Stomach (tissue), 9 donors: ENCODE data around the gene DLD. TPM values are rescaled to one million over a fixed set of nuclear protein-coding genes. Genes with fewer than 3 reads are reported as not detected.

ENCODE experiments used
- DNase-seq, 2 donors: peaks; one replicate each; pipeline versions ENCODE4 v3.0.0 to v3.0.0-alpha.2; 2013 to 2019
- H3K27ac ChIP-seq, 5 donors: fragments of 200-600 bp in 4 of 5; sonication (generic) in 4 of 5; one replicate each; pipeline ENCODE4 v1.5.1; 2013 to 2019; ENCODE audit warnings: mild to moderate bottlenecking in 1 of 5, moderate library complexity in 1 of 5
- H3K27me3 ChIP-seq, 3 donors: fragments of 200-600 bp; sonication (generic); one replicate each; pipeline ENCODE4 v1.5.1; 2017 to 2019; ENCODE audit warnings: mixed run types in 1 of 3
- H3K36me3 ChIP-seq, 4 donors: fragments of 200-600 bp; sonication (generic); 1 replicate in 3 of 4; 2 replicates in 1 of 4; pipeline ENCODE4 v1.5.1; 2016 to 2019
- H3K4me1 ChIP-seq, 4 donors: fragments of 200-600 bp; sonication (generic); one replicate each; pipeline ENCODE4 v1.5.1; 2016 to 2019
- H3K4me3 ChIP-seq, 4 donors: fragments of 200-600 bp; sonication (generic) in 3 of 4; one replicate each; pipeline ENCODE4 v1.5.1; 2016 to 2019; ENCODE audit warnings: mild to moderate bottlenecking in 1 of 4
- H3K9me3 ChIP-seq, 4 donors: fragments of 200-600 bp; sonication (generic); one replicate each; pipeline ENCODE4 v1.5.1; 2016 to 2019
- CTCF ChIP-seq, 7 experiments: fragments of 450-650 bp in 4 of 7; fragments of 200-600 bp in 3 of 7; sonication (generic) in 3 of 7; IDR thresholded peaks; one replicate each; pipeline ENCODE4 v1.5.1; 2016 to 2019; ENCODE audit warnings: antibody characterized with exemption in 7 of 7, control low read depth in 2 of 7, mild to moderate bottlenecking in 1 of 7
- EP300 ChIP-seq: sonication (generic); formaldehyde crosslinking; IDR thresholded peaks from one replicate; pipeline ENCODE4 v1.6.1; 2017; ENCODE audit warnings: antibody characterized with exemption
- POLR2A ChIP-seq, 4 donors: fragments of 450-650 bp; IDR thresholded peaks; one replicate each; pipeline ENCODE4 v1.6.1; 2016; ENCODE audit warnings: antibody characterized with exemption in 4 of 4, control low read depth in 2 of 4, mild to moderate bottlenecking in 1 of 4, moderate library complexity in 1 of 4
- POLR2AphosphoS5 ChIP-seq, 3 donors: sonication (generic); formaldehyde crosslinking; IDR thresholded peaks; one replicate each; pipeline ENCODE4 v1.6.1; 2016; ENCODE audit warnings: antibody characterized with exemption in 3 of 3
- WGBS, 5 donors: extraction: QIAGEN DNeasy Blood & Tissue Kit in 3 of 5; methylation state at CpG; one replicate each; pipeline versions ENCODE4 v1.1.5 to v1.1.7; 2013 to 2018; 5-methylcytosine and 5-hydroxymethylcytosine counted together
- intact Hi-C: fragments of 100-400 bp; cut with DNase I; formaldehyde crosslinking; loops from one replicate; pipeline ENCODE4 v1.15.1; 2023; ENCODE audit warnings: low total_unique reads
- polyA plus RNA-seq, 3 donors: library from polyadenylated mRNA; stranded (reverse); fragments of 200-250 nt; gene quantifications; one replicate each; pipeline ENCODE4 v1.2.3, GENCODE V29; 2013
- total RNA-seq, 5 donors: library from RNA; depleted of rRNA; stranded (reverse); fragments of >200 nt; gene quantifications; one replicate each; pipeline versions ENCODE4 v1.1.0 to v1.2.3, GENCODE V29; 2014 to 2016
- donor health status: healthy with polysubstance abuse.
- donor health status: Bipolar disorder and iron deficiency.
- donor health status: healthy.

The DLD gene
- total and polyA plus RNA-seq, 8 donors = 24.6 to 173 (median 88.2) TPM

- intact Hi-C loops = no loop called here
- peak in 2 of 3 donors; percentile 57 to 61 for TF ChIP-seq POLR2AphosphoS5 (IDR thresholded peaks at IDR 0.05)
- TF ChIP-seq EP300 = no peak
- H3K27ac ChIP-seq = peak overlapping the region in 4 of 5 donors; percentile 59 to 76 (median 64)
- 69 to 88% (median 79%) methylated on average over 10 to 14 of the region's 14 CpGs for WGBS, 5 donors
- H3K9me3 ChIP-seq = no peaks in the 10 kb centered on the region
- H3K27me3 ChIP-seq = no peaks in the 10 kb centered on the region
- DNase-seq = no peak
- H3K4me3 ChIP-seq = no peak overlapping the region
- peaks cover 0 to 52% (median 13%) of the 10 kb centered on the region in 4 donors for H3K4me1 ChIP-seq
- peaks cover 21 to 79% (median 74%) of the 10 kb centered on the region in 4 donors for H3K36me3 ChIP-seq
These were observed 68.0 kb downstream of the DLD start for GRCh38 chr7:107958764-107959526.

GRCh38 chr7:107959527-107959898 is 68.5 kb downstream of the DLD start:
- peaks cover 24 to 79% (median 74%) of the 10 kb centered on the region in 4 donors for H3K36me3 ChIP-seq
- intact Hi-C loops = no loop called here
- 69 to 88% (median 82%) methylated on average over 6 to 10 of the region's 10 CpGs for WGBS, 5 donors
- TF ChIP-seq POLR2AphosphoS5 (IDR thresholded peaks at IDR 0.05) = no peak
- no peak for TF ChIP-seq EP300
- no peak for TF ChIP-seq CTCF (IDR thresholded peaks at IDR 0.05)
- TF ChIP-seq POLR2A (IDR thresholded peaks at IDR 0.05) = no peak
- no peaks in the 10 kb centered on the region for H3K27me3 ChIP-seq
- DNase-seq = no peak
- peak overlapping the region in 3 of 5 donors; percentile 62 to 76 (median 65) for H3K27ac ChIP-seq
- H3K4me1 ChIP-seq = peaks cover 0 to 52% (median 13%) of the 10 kb centered on the region in 4 donors
- H3K4me3 ChIP-seq = no peak overlapping the region
- no peaks in the 10 kb centered on the region for H3K9me3 ChIP-seq

DNA sequence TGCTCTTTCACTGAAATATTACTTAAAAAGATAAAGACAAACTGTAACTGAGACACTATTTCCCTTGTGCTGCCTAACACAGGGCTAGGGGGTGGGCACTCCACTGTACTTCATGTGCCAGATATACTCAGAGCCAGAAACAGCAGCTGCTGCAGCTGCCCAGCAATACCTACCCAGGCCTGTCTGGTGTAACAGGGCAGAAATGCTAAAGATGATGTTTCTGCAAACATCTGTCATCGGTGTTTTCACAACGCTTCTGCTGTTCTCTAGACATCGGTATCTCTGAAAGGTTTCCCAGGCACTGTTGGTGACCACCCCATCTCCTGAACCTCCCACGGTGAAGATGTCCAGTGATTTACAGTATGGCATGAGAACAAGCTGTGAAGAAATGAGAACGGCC is 69.3 kb downstream of the DLD start:
- H3K4me3 ChIP-seq = no peak overlapping the region
- no peak for DNase-seq
- no peaks in the 10 kb centered on the region for H3K9me3 ChIP-seq
- H3K36me3 ChIP-seq = peaks cover 27 to 78% (median 74%) of the 10 kb centered on the region in 4 donors
- peak overlapping the region in 3 of 5 donors; percentile 19 to 76 (median 23) for H3K27ac ChIP-seq
- no peak for TF ChIP-seq POLR2AphosphoS5 (IDR thresholded peaks at IDR 0.05)
- TF ChIP-seq EP300 = no peak
- TF ChIP-seq POLR2A (IDR thresholded peaks at IDR 0.05) = no peak
- TF ChIP-seq CTCF (IDR thresholded peaks at IDR 0.05) = no peak
- intact Hi-C loops = no loop called here
- H3K4me1 ChIP-seq = peaks cover 0 to 52% (median 13%) of the 10 kb centered on the region in 4 donors
- no peaks in the 10 kb centered on the region for H3K27me3 ChIP-seq
- 81 to 92% (median 89%) methylated on average over 5 of the region's 5 CpGs for WGBS, 5 donors

DNA sequence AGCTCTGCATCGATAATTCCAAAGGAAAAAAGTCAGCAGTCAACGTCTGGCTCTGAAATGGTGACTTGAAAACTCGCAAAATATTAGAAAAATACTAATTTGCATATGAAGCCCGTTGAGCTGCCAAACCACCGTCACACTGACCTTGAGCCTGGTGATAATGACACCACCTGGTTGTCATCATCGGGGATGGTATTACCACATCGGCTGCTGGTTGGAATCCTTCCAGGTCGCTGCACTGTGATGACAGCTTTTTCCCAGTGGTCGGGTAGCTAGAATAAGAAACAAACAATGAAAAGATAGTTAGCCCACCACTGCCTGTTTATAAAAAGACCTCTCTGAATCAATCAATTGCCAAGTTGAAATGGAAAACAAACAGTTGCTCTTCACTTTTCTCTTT is 70.4 kb downstream of the DLD start:
- intact Hi-C loops = no loop called here
- H3K36me3 ChIP-seq = peaks cover 27 to 75% (median 73%) of the 10 kb centered on the region in 4 donors
- 71 to 82% (median 80%) methylated on average over 9 of the region's 9 CpGs for WGBS, 5 donors
- H3K9me3 ChIP-seq = no peaks in the 10 kb centered on the region
- H3K4me1 ChIP-seq = peaks cover 0 to 49% (median 13%) of the 10 kb centered on the region in 4 donors
- no peak overlapping the region for H3K4me3 ChIP-seq
- TF ChIP-seq POLR2AphosphoS5 (IDR thresholded peaks at IDR 0.05) (peak in 2 of 3 donors; percentile 37 to 62), CTCF (IDR thresholded peaks at IDR 0.05) (no peak)
- no peak for DNase-seq
- H3K27me3 ChIP-seq = no peaks in the 10 kb centered on the region
- peak overlapping the region in 3 of 5 donors; percentile 23 to 76 (median 37) for H3K27ac ChIP-seq

- H3K9me3 ChIP-seq = no peaks in the 10 kb centered on the region
- H3K27ac ChIP-seq = no peak overlapping the region
- TF ChIP-seq POLR2A (IDR thresholded peaks at IDR 0.05) = no peak
- TF ChIP-seq EP300 = no peak
- no peak for TF ChIP-seq CTCF (IDR thresholded peaks at IDR 0.05)
- no peak for TF ChIP-seq POLR2AphosphoS5 (IDR thresholded peaks at IDR 0.05)
- peaks cover 10 to 53% (median 25%) of the 10 kb centered on the region in 4 donors for H3K4me1 ChIP-seq
- intact Hi-C loops = no loop called here
- no peaks in the 10 kb centered on the region for H3K27me3 ChIP-seq
- H3K36me3 ChIP-seq = peaks cover 21 to 76% (median 71%) of the 10 kb centered on the region in 4 donors
- H3K4me3 ChIP-seq = no peak overlapping the region
- WGBS, 5 donors = 93 to 97% (median 95%) methylated on average over 9 of the region's 9 CpGs
- no peak for DNase-seq
These were observed 71.8 kb downstream of the DLD start for GRCh38 chr7:107962817-107963216.
